ENCODE data around the gene HDAC4. TPM values are rescaled to one million over a fixed set of nuclear protein-coding genes. Genes with fewer than 3 reads are reported as not detected.

The HDAC4 gene
- total and polyA plus RNA-seq, 2 of the 4 experiments (the other 2 are of a cell fraction), result 4.1 to 7.2 TPM

- Histone ChIP-seq H3K9me1 (ENCODE audit: insufficient read depth, low read length) (no peaks in the 10 kb centered on the region), H3K4me1 (ENCODE audit: control insufficient read depth, insufficient read depth, low read length) (no peaks in the 10 kb centered on the region), H2AFZ (replicated peaks; ENCODE audit: low read length, poor library complexity) (no peak overlapping the region), H2BK15ac (ENCODE audit: low read depth, low read length) (no peak overlapping the region), H2AK9ac (replicated peaks; ENCODE audit: low read depth, low read length, poor library complexity) (no peak overlapping the region), H3K36me3 (ENCODE audit: control insufficient read depth, insufficient read depth, low read length) (peaks cover 44% of the 10 kb centered on the region), H3K27ac (ENCODE audit: insufficient read depth, low read length) (no peak overlapping the region), H3K4ac (ENCODE audit: low read depth, low read length) (no peak overlapping the region), H2BK120ac (ENCODE audit: low read depth, low read length) (no peak overlapping the region), H3K27me3 (ENCODE audit: control insufficient read depth, insufficient read depth, low read length) (no peaks in the 10 kb centered on the region), H3K9me3 (ENCODE audit: control insufficient read depth, insufficient read depth, low read length) (no peaks in the 10 kb centered on the region), H3K14ac (replicated peaks; ENCODE audit: low read depth, low read length) (no peak overlapping the region), H4K5ac (ENCODE audit: low read depth, low read length) (no peak overlapping the region), H3K9ac (ENCODE audit: low read depth, low read length) (no peak overlapping the region), H3K4me2 (ENCODE audit: low read depth, low read length) (no peak overlapping the region), H3K4me3 (ENCODE audit: insufficient read depth, low read depth, low read length) (no peak overlapping the region), H3K23ac (ENCODE audit: low read depth, low read length) (no peak overlapping the region), H3K18ac (ENCODE audit: low read depth, low read length) (no peak overlapping the region), H4K91ac (ENCODE audit: insufficient read depth, low read depth, low read length) (no peak overlapping the region), H4K20me1 (ENCODE audit: insufficient read depth, low read length) (no peaks in the 10 kb centered on the region; the same call in 1 of the 2 replicates), H3K56ac (ENCODE audit: extremely low read depth, insufficient read depth, low read length) (no peak overlapping the region), H3K79me1 (ENCODE audit: low read depth in 1 of 2, low read length in 2 of 2) (no peaks in the 10 kb centered on the region), H2BK20ac (ENCODE audit: low read depth, low read length) (no peak overlapping the region), H2AK5ac (ENCODE audit: low read depth, low read length) (no peak overlapping the region), H2BK5ac (ENCODE audit: low read depth, low read length, poor library complexity, severe bottlenecking) (no peak overlapping the region), H4K8ac (ENCODE audit: low read depth in 2 of 2, low read length in 2 of 2) (no peak overlapping the region)
- ChIA-PET CTCF (no interaction called here), POLR2A (ENCODE audit: unreplicated experiment) (no interaction called here)
- 61% methylated on average over 6 of the region's 17 CpGs; no CpG with 5 or more reads in 1 of the 2 experiments for WGBS, 2 experiments (ENCODE audit: extremely low coverage in 2 of 2, insufficient read length in 1 of 2)
- DNase-seq (no peak), ATAC-seq (ENCODE audit: low read depth) (no peak)
- TF ChIP-seq BHLHE40 (IDR thresholded peaks at IDR 0.05; ENCODE audit: low read depth, low read length) (no peak), SMC3 (IDR thresholded peaks at IDR 0.05; ENCODE audit: low read depth, low read length) (no peak), RAD21 (IDR thresholded peaks at IDR 0.05; ENCODE audit: low read length) (no peak), MAZ (IDR thresholded peaks at IDR 0.05; ENCODE audit: borderline replicate concordance, low read depth, low read length) (no peak), MAFK (IDR thresholded peaks at IDR 0.05; ENCODE audit: low read depth, low read length) (no peak), POLR2A (IDR thresholded peaks at IDR 0.05; ENCODE audit: low read depth, low read length) (no peak), CTCF (conservative IDR thresholded peaks at IDR 0.05; ENCODE audit: low read depth, low read length) (no peak), CHD1 (IDR thresholded peaks at IDR 0.05; ENCODE audit: low read depth, low read length) (no peak), CEBPB (IDR thresholded peaks at IDR 0.05; ENCODE audit: low read depth, low read length) (no peak), RFX5 (IDR thresholded peaks at IDR 0.05; ENCODE audit: low read depth, low read length) (no peak), MXI1 (IDR thresholded peaks at IDR 0.05; ENCODE audit: borderline replicate concordance, low read depth, low read length) (no peak), USF2 (IDR thresholded peaks at IDR 0.05; ENCODE audit: low read depth, low read length) (no peak), FOS (IDR thresholded peaks at IDR 0.05; ENCODE audit: low read depth, low read length) (no peak), RCOR1 (IDR thresholded peaks at IDR 0.05; ENCODE audit: insufficient replicate concordance, low read length) (no peak), NFE2L2 (IDR thresholded peaks at IDR 0.05; ENCODE audit: low read depth, low read length) (no peak), ELK1 (IDR thresholded peaks at IDR 0.05; ENCODE audit: borderline replicate concordance, low read depth, low read length) (no peak)
- dilution Hi-C loops (cut with HindIII; ENCODE audit: low sequenced_read_pairs, unreplicated experiment) (no loop called here), intact Hi-C loops (cut with micrococcal nuclease) (no loop called here), in situ Hi-C loops (cut with MboI; ENCODE audit: low sequenced_read_pairs) (no loop called here)
- BruUV-seq (replicated peaks), result no TSS peak
Observed at GRCh38 chr2:239094867-239095266, 306.0 kb downstream of the HDAC4 start.

Measured in IMR-90 (cell line).